ENCODE measurements around the gene SPOCK1.

- TF ChIP-seq CTCF (IDR thresholded peaks at IDR 0.05; ENCODE audit: borderline replicate concordance, extremely low read depth, low read length, poor library complexity, severe bottlenecking) (no peak), EZH2 (IDR thresholded peaks at IDR 0.05; ENCODE audit: borderline replicate concordance, low read depth, low read length, severe bottlenecking) (no peak)
Measured at GRCh38 chr5:137283801-137284200, 215.3 kb downstream of the SPOCK1 start.
